Superior temporal gyrus (tissue), 1 donor: ENCODE measurements around the gene DUOX1.
"Not testable (repeated sequence)": the region's sequence is repeated elsewhere in the genome, so short reads cannot be mapped to it uniquely, and the experiment has no call there.

Source experiments
- DNase-seq: peaks from one replicate; pipeline ENCODE4 v3.0.0-alpha.2; 2016; ENCODE audit errors: extremely low spot score

Gene DUOX1

GRCh38 chr15:45129651-45130129 is at the start of gene DUOX1, which contains the start of gene DUOXA1:
DUOX1 (plus strand) TSS chr15:45129994; CDS start chr15:45131967, 1,973 bp downstream.
DUOXA1 (minus strand) TSS chr15:45129879; CDS start chr15:45123014, 6,865 bp downstream.
- no peak for DNase-seq

GRCh38 chr15:45080593-45080992 is 49.2 kb upstream of the DUOX1 start:
- not testable (repeated sequence) for DNase-seq

- not testable (repeated sequence) for DNase-seq
Observed at GRCh38 chr15:45082412-45082811, 47.4 kb upstream of the DUOX1 start.

- no peak for DNase-seq
Observed at GRCh38 chr15:45083223-45083622, 46.6 kb upstream of the DUOX1 start.

DNA sequence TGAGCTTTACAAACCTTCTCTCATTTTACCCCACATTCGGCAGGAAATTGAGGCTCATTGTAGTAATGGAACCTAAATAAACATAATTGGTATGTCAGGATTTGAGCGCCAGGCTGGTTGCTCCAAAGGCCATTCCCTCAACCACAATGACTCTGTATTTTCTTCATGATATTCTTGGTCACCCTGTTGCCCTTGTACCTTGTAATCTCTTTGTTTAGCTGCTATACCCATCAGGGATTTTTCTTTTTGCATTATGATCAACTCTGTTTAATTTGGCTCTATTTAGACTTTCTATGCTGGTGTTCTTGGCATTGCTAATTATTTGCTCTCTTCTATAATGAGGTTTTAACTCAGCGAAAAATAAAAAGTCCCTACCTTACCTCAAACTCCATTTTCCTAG is 45.6 kb upstream of the DUOX1 start:
- DNase-seq: no peak

GRCh38 chr15:45087513-45087912 is 42.3 kb upstream of the DUOX1 start:
- DNase-seq: no peak

DNA sequence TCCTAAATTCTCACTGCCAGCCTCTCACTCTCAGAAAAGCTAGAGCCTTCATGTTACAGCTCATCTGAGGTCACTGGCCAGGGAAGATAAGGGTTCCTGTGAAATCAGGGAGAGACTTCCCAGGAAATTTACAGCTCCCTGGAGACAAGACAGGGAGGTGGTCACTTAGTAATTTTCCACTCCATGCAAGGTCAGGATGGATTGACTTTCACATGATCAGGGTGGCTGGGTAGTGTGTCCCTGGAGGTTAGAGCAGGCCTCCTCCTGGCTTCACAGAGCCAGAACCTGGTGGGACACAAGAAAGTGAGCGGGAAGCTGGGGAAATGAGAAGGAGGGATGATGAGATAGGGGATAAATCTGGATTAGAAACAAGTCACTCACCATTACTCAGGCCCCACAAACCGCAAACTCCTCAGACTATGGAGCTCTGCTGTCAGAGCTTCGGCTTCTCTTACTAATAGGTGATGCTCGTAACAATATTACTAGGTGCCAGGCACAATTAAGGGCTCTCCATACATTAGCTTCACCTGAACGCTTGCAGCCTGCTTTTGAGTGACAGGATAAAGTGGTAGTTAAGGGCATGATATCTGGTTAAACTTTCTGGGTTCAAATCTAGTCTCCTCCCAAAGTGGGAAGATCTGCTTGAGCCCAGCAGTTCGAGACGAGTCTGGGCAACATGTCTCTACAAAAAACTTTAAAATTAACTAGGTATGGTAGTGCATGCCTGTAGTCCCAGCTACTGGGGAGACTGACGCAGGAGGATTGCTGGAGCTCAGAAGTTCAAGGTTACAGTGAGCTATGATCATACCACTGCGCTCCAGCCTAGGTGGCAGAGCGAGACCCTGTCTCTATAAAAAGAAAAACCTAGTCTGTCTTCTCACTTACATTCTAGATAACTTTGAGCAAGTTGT is 40.7 kb upstream of the DUOX1 start:
- no peak for DNase-seq

DNA sequence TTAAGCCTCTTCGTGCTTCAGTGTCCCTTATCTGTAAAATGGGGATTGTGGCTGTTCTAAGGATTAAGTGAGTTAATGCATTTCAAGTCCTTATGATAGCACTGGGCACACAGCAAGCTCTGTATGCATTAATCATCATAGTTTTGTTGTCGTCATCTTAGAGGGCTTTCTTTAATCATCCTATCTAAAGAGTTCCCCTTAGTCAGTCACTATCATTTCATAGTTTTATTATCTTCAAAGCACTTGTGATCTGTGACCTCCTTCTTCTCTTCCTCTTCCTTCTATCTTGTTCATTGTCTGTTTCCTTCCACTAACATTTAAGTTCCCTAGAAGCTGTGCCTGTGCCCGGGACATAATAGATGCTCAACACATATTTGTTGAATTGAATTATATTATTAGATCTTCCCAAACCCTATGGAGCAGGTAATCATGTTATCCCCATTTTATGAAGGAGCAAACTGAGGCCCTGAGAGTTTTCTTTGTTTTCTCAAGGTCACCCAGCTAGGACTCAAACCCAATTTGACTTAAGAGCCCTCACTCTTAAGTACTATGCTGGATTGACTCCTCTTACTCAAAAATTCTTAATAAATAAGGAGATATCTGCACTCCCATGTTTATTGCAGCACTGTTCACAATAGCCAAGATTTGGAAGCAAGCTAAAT is 40.0 kb upstream of the DUOX1 start:
- DNase-seq: no peak

- DNase-seq: no peak
Observed at GRCh38 chr15:45091161-45091560, 38.6 kb upstream of the DUOX1 start.

- DNase-seq: no peak
Observed at GRCh38 chr15:45091576-45091975, 38.2 kb upstream of the DUOX1 start.

DNA sequence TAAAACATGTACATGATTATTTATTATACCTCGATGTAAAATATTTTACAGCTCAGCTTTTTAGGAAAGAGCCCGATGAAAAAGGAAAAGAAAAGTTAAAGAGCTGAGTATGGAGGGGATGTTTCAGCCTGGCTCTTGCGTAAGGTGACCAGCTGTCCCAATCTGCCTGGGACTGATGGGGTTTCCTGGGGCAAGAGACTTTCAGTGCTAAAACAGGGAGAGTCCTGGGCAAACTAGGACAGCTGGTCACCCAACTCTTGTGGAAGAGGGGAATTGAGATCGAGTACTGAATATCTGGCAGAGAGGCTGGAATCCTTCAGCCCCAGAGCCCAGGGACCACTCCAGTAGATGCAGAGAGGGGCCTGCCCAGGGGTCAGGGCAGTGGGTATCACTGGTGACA is 36.8 kb upstream of the DUOX1 start:
- no peak for DNase-seq

DNA sequence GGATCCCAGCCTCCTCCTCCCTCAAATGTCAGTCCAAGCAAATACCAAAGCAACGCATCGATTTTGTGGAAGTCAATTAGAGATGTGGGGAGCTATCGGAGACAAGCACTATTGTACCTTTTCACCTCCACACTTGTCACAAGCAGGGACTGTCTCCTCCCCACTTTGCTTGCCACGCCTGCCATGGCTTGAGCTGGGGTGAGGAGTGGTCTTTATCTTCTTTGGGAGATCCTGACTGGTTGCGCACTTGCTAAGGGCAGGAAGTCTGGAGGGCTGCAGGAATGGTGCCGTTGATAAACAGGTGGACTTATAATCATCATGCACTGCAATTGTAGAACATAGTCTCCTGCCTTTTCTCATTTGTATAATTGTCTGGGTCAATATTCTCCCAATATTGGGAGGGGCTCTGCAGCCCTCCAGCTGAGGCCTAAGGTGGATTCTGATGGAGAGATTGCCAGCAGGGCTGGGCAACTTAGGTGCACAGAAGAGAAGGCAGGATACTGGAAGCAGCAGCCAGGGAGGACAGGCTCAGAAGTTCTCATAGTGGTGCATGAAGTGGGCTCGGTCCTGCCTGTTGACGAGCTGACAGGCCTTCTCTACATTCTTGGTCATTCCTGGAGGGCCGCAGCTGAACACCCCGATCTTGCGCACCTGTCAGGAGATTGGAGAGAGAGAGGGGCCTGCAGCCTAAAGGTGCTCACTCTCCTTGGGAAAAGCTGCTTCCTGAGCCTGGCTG is 36.0 kb upstream of the DUOX1 start:
- no peak for DNase-seq

DNA sequence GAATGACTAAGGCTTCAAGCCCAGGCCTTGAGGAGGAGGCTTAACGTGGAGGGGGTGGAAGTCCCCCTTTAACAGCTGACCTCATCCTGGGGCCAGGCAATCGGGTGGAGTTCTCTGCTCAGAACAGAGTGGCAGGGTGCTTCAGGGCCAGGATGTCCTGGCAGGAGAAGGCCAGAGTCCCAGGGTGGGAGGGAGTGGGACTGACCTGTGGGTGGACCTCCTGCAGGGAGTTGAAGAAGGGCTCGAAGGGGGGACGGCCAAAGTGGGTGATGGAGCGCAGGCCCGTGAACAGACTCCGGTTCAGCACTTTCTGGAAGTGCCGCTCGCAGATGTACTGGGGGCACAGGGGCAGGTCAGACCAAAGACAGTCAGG is 35.5 kb upstream of the DUOX1 start:
- DNase-seq: no peak

GRCh38 chr15:45095661-45096060 is 34.1 kb upstream of the DUOX1 start:
- no peak for DNase-seq

- no peak for DNase-seq
Observed at GRCh38 chr15:45097466-45097865, 32.3 kb upstream of the DUOX1 start.

GRCh38 chr15:45099549-45100165 is 30.1 kb upstream of the DUOX1 start:
- no peak for DNase-seq

DNA sequence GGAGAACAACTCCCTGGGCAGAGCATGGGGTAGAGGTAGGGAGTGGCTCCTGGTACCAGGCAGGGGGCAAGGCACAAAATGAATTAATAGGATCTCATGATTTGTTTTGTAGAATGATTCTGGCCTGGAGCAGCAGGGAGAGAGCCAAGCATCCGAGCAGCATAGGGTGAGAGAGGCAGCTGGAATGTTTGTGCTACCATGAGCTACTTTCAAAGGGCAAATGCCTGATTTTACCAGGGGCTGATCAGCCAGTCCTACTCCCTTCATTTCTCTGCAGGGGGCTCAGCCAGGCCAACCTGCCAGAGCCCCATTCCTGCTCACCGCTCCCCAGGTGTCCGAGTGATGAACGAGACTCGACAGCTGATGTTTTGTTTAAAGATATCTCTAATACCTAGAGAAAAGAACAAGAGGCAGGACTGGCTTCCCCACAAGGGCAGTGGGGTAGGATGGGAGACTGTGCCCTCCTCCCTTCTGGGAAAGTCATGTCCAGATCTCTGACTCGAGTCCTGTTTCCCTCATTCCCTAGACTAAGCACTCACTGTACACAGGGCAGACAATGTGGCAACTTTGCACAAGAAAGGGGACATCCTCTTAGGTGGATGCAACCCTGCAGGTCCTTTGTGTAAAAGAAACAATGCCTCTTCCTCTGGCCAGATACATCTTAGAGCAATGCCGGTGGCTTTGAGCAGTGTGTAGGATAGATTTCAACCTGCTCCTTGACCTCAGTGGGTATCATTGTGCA is 28.7 kb upstream of the DUOX1 start:
- no peak for DNase-seq

DNA sequence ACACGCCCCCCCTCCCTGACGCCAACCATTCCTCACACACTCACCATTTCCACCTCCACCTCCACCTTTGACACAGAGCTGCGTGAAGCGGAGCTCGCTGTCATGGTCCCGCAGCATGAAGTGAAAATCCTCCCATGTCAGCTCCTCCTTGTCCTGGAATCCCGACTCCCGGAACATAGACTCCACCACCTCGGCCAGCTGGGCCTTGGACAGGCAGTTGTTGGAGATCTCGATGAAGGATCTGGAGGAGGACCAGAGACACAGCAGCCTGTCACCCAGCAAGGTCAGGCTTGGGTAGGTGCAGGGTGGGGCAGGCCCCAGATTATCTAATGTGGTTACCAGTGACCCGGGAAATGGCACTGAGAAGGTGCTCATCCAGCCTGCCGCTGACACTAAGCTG is 28.0 kb upstream of the DUOX1 start:
- DNase-seq: no peak

GRCh38 chr15:45102226-45102625 is 27.6 kb upstream of the DUOX1 start:
- DNase-seq: no peak

DNA sequence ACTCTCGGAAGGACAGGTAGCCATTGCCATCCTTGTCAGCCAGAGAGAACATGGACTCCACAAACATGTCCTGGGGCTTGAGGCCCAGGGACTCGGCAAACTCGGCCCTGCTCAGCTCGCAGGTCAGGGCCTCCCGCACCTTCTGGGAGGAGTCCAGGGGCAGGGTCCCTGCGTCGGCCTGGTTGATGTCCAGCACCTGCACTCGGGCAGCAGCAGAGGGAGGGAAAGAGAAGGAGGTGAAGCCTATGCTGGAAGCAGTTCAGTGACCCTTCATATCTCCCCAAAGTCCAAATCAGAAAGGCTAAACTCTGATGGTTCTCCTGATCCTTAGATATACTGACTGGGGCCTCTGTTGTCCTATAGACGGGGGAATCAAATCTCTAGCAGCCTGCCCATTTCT is 25.6 kb upstream of the DUOX1 start:
- not testable (repeated sequence) for DNase-seq

GRCh38 chr15:45105586-45105985 is 24.2 kb upstream of the DUOX1 start:
- DNase-seq: no peak
